Mucosa of descending colon (tissue), 3 donors: ENCODE measurements around the gene NBEAL2. TPM values are rescaled to one million over a fixed set of nuclear protein-coding genes. Genes with fewer than 3 reads are reported as not detected.
"Not testable (repeated sequence)": the region's sequence is repeated elsewhere in the genome, so short reads cannot be mapped to it uniquely, and the experiment has no call there.

Experiments used
- ATAC-seq: fragments of 200-7000 bp; cut with Tn5 transposase; one replicate; pipeline ENCODE4 v1.9.1; 2020; ENCODE audit warnings: mild to moderate bottlenecking, moderate library complexity
- DNase-seq, 3 donors: peaks; one replicate each; pipeline ENCODE4 v3.0.0-alpha.2; 2020
- H3K36me3 ChIP-seq: fragments of 200-600 bp; one replicate; pipeline ENCODE4 v1.8.0; 2021; ENCODE audit warnings: low read depth, mild to moderate bottlenecking
- H3K4me1 ChIP-seq: fragments of 200-600 bp; one replicate; pipeline ENCODE4 v1.8.0; 2021; ENCODE audit warnings: low read depth, mild to moderate bottlenecking
- H3K4me3 ChIP-seq: fragments of 200-600 bp; one replicate; pipeline ENCODE4 v1.8.0; 2021; ENCODE audit warnings: mild to moderate bottlenecking
- H3K9me3 ChIP-seq: fragments of 200-600 bp; one replicate; pipeline ENCODE4 v1.8.0; 2021; ENCODE audit warnings: mild to moderate bottlenecking
- intact Hi-C, 2 donors: fragments of 100-400 bp; cut with DNase I in 1 of 2; cut with micrococcal nuclease in 1 of 2; formaldehyde crosslinking; loops; one replicate each; pipeline versions ENCODE4 v1.11.0 to v1.11.1; 2022; cut with DNase I, micrococcal nuclease
- total RNA-seq, 3 donors: library from RNA; stranded (reverse); fragmentation: NEBNext Ultra II Directional in 2 of 3; extraction: Animal tissue kit (Norgen Biotek cat#: 25700) in 2 of 3; gene quantifications; one replicate each; pipeline versions ENCODE4 v1.2.1 to v1.2.4, GENCODE V29; 2021 to 2023
- TF ChIP-seq, protein P1 (sequence below): fragments of 200-600 bp; IDR thresholded peaks from one replicate; pipeline ENCODE4 v1.8.0; 2022; ENCODE audit warnings: antibody characterized with exemption, mild to moderate bottlenecking
- donor health status: DM: no; HTN: no; CAD: no; lungs with moderate emphysema.
- donor health status: DM: no; HTN: no; CAD: no.
- donor health status: DM: no; HTN: yes; CAD: no.

The NBEAL2 gene
- total RNA-seq, 3 donors from 2014 or later = 49.2 to 94.0 (median 53.7) TPM

DNA sequence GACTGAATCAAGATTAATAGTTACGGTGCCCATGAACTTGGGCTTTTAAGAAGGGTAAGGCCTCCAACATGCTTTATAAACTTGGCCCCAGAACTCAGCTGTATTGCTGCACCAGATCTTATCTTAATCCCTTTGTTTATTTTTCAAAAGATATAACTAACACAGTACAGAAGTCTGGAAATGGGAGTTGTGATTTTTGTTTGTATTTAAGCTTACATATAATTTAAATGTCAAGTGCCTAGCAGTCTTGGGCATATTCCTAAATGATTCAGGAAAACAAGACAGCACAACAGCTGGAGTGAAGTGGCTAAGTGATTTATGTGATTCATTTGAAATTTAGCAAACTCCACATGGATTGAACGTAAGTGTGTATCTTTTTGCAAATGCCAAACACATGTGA, 56.2 kb downstream of the NBEAL2 start:
- intact Hi-C loops = no loop called here
- TF ChIP-seq, protein P1, sequence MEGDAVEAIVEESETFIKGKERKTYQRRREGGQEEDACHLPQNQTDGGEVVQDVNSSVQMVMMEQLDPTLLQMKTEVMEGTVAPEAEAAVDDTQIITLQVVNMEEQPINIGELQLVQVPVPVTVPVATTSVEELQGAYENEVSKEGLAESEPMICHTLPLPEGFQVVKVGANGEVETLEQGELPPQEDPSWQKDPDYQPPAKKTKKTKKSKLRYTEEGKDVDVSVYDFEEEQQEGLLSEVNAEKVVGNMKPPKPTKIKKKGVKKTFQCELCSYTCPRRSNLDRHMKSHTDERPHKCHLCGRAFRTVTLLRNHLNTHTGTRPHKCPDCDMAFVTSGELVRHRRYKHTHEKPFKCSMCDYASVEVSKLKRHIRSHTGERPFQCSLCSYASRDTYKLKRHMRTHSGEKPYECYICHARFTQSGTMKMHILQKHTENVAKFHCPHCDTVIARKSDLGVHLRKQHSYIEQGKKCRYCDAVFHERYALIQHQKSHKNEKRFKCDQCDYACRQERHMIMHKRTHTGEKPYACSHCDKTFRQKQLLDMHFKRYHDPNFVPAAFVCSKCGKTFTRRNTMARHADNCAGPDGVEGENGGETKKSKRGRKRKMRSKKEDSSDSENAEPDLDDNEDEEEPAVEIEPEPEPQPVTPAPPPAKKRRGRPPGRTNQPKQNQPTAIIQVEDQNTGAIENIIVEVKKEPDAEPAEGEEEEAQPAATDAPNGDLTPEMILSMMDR = no peak
- H3K4me3 ChIP-seq = no peak overlapping the region
- ATAC-seq (peak; percentile 19), DNase-seq (no peak)
- H3K36me3 ChIP-seq = no peaks in the 10 kb centered on the region
- peaks cover 31% of the 10 kb centered on the region for H3K4me1 ChIP-seq
- H3K9me3 ChIP-seq = no peaks in the 10 kb centered on the region

DNA sequence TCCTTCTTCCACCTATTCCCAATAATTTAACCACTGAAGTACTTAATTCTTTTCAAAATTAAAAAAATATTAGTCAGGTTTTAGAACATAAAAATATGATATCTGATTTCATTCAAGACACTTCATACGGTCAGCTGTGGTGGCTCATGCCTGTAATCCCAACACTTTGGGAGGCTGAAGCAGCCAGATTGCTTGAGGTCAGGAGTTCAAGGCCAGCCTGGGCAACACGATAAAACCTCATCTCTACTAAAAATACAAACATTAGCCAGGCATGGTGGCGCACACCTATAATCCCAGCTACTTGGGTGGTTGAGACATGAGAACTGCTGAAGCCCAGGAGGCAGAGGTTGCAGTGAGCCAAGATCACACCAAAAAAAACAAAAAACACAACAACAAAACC, 56.7 kb downstream of the NBEAL2 start:
- H3K4me3 ChIP-seq = no peak overlapping the region
- intact Hi-C loops = no loop called here
- H3K4me1 ChIP-seq = peaks cover 31% of the 10 kb centered on the region
- no peaks in the 10 kb centered on the region for H3K36me3 ChIP-seq
- H3K9me3 ChIP-seq = no peaks in the 10 kb centered on the region
- ATAC-seq = no peak
- no peak for DNase-seq
- TF ChIP-seq, protein P1 = no peak

DNA sequence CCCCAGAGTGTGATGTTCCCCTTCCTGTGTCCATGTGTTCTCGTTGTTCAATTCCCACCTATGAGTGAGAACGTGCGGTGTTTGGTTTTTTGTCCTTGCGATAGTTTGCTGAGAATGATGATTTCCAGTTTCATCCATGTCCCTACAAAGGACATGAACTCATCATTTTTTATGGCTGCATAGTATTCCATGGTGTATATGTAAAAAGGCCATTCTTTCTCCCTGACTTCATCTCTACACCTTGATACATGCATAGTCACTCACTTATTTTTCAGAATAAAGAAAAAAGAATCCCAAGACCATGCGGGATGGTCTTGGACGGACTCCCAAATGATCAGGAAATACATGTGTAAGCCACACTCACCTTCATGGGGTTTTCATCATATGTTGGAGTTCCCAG, 57.8 kb downstream of the NBEAL2 start:
- H3K9me3 ChIP-seq, DNase-seq, ATAC-seq, intact Hi-C loops, H3K36me3 ChIP-seq, H3K4me3 ChIP-seq: not testable (repeated sequence)
- peaks cover 32% of the 10 kb centered on the region for H3K4me1 ChIP-seq

DNA sequence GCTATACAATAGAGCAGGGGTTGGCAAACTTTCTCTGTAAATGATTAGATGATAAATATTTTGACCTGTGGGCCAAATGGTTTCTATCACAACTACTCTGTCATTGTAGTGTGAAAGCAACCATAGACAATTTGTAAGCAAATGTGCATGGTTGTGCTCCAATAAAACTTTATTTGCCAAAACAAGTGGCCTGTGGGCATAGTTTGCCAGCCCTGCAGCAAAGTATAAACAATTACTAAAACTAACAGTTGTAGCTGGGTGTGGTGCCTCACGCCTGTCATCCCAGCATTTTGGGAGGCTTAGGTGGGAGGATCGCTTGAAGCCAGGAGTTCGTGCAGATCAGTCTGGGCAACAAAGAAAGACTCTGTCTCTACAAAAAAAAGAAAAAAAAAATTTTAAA, 61.6 kb downstream of the NBEAL2 start:
- no peaks in the 10 kb centered on the region for H3K9me3 ChIP-seq
- ATAC-seq = no peak
- H3K4me3 ChIP-seq = no peak overlapping the region
- intact Hi-C loops = no loop called here
- H3K4me1 ChIP-seq = peaks cover 6% of the 10 kb centered on the region
- no peak for DNase-seq
- no peaks in the 10 kb centered on the region for H3K36me3 ChIP-seq
- TF ChIP-seq, protein P1 = no peak

DNA sequence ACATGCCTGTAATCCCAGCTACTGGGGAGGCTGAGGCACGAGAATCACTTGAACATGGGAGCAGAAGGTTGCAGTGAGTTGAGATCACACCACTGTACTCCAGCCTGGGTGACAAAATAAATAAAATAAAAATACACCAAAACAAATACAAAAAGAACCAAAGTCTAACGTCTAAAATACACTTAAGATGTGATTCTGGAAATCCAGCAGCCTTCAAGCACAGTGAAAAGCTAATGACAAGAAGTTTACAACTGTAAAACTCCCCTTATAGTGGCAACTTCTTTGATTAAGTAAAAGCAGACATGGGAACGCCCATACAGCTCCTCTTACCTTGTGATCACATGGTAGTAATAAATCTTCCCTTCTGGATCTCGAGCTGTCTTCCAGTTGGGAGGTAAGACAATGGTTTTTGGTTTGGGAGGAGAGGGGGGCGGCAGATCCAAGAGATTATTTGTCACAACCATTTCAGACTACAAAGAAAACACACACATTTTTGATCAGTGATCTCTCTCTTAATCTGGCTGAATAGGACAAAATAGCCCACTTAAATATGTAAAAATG, 62.8 kb downstream of the NBEAL2 start:
- Histone ChIP-seq H3K36me3 (no peaks in the 10 kb centered on the region), H3K9me3 (no peaks in the 10 kb centered on the region), H3K4me3 (no peak overlapping the region), H3K4me1 (peaks cover 4% of the 10 kb centered on the region)
- intact Hi-C loops = no loop called here
- DNase-seq (no peak), ATAC-seq (peak; percentile 55)
- TF ChIP-seq, protein P1 = no peak

DNA sequence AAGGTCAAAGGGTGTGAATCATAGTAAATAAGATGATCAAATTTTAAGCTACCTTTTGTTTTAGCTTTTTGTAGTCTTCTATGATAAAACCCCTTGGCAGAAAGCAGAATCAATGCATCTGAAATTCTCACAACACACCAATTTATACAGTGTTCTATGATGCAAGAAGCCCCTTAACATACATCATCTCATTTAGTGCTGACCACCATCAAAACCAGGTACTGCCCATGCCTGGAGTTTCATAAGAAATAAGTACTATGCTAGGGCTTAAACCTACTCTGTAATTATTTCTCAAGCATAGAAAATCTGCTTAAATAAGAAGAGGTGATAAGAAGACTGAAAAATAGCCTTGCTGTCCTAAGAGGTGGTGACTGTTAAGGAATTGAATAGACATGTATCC, 67.6 kb downstream of the NBEAL2 start:
- TF ChIP-seq, protein P1 = no peak
- no peak for ATAC-seq
- Histone ChIP-seq H3K36me3 (no peaks in the 10 kb centered on the region), H3K4me3 (no peak overlapping the region), H3K9me3 (no peaks in the 10 kb centered on the region), H3K4me1 (peaks cover 4% of the 10 kb centered on the region)
- DNase-seq = no peak
- intact Hi-C loops = no loop called here
